ENCODE measurements around the gene SLC44A2.

DNA sequence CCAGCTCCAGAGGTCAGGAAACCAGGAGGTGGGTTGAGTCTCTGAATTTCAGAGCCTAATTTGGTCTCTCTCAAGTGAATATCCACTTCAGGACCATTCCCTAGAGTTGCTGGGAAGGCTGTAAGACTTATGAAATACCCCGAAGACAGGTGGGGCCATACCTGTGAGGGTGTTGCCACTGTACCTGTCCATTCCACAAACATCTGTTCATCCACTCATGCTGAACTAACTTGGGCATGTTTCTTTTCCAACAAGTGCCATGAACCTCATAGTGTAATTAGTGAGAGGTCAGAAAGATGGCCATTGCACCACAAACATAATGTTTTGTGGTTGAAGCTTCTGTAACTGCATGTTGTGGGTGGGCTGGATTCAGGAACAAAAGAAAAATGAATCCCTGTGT lies 36.6 kb downstream of the SLC44A2 start:
- TF ChIP-seq POLR2A (IDR thresholded peaks at IDR 0.05; ENCODE audit: low read length) (no peak), GATA1 (IDR thresholded peaks at IDR 0.05; ENCODE audit: low read depth, low read length) (no peak)

Measured in erythroblast (primary cell).